Measurements from ENCODE around the gene NT5M.

DNA sequence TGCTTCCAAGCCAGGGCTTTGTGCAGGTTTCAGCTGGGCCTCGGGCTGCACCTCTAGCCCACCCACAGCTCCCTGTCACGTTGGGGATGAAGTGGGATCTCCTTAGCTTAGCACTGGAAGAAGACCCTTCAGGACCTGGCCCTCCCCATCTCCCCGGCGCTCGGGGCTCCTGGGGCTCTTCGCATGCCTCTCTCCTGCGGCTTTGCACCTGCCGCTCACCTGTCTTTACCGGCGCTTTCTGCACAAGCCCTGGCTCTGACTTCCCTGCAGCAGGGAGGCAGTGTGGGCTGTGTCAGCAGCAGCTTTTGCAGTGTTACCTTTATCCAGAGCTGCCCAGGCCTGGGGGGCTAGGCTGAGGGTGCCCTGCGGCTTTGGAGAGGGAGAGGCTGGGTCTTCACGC is 52.3 kb downstream of the NT5M start:
- TF ChIP-seq POLR2A (IDR thresholded peaks at IDR 0.05) (no peak), EP300 (IDR thresholded peaks at IDR 0.05; ENCODE audit: low read depth) (no peak)
- TF ChIP-seq, protein P1, sequence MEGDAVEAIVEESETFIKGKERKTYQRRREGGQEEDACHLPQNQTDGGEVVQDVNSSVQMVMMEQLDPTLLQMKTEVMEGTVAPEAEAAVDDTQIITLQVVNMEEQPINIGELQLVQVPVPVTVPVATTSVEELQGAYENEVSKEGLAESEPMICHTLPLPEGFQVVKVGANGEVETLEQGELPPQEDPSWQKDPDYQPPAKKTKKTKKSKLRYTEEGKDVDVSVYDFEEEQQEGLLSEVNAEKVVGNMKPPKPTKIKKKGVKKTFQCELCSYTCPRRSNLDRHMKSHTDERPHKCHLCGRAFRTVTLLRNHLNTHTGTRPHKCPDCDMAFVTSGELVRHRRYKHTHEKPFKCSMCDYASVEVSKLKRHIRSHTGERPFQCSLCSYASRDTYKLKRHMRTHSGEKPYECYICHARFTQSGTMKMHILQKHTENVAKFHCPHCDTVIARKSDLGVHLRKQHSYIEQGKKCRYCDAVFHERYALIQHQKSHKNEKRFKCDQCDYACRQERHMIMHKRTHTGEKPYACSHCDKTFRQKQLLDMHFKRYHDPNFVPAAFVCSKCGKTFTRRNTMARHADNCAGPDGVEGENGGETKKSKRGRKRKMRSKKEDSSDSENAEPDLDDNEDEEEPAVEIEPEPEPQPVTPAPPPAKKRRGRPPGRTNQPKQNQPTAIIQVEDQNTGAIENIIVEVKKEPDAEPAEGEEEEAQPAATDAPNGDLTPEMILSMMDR (IDR thresholded peaks at IDR 0.05): no peak

All from transverse colon (tissue), 3 donors.